GM19351 (cell line): ENCODE data around the gene ATP7B.
"Not testable (repeated sequence)": the region's sequence is repeated elsewhere in the genome, so short reads cannot be mapped to it uniquely, and the experiment has no call there.

Experiments
- ATAC-seq: cut with Tn5 transposase; IDR thresholded peaks from one replicate; pipeline ENCODE4 v1.9.1; 2021; ENCODE audit warnings: mild to moderate bottlenecking, moderate library complexity; ENCODE audit not compliant: unreplicated experiment

The ATP7B gene

GRCh38 chr13:52010890-52011631 lies at the start of gene ATP7B:
Gene ATP7B, minus strand, starts transcription at chr13:52011450. Its CDS starts 113 bp downstream, at chr13:52011337.
- no peak for ATAC-seq

- ATAC-seq = no peak
These were observed 42.2 kb upstream of the ATP7B start for GRCh38 chr13:52053460-52053859.

DNA sequence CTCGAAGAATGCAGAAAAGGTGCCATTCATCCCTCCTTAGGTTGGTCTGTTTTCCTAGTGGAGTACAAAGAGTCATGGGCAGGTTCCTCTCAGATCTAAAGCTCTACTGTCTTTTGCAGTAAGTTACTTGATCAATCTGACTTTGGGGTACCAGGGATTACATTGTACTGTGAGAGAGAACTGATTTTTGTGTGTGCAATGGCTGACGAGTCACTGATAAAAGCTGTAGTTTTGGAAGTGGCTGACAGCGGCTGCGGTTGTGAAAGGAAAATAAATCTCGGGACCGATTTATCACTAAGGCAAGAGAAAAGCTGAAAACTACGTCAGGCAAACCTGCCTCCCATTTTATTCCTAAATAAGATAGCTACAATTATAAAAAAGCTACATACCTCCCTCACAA lies 40.1 kb upstream of the ATP7B start:
- no peak for ATAC-seq

DNA sequence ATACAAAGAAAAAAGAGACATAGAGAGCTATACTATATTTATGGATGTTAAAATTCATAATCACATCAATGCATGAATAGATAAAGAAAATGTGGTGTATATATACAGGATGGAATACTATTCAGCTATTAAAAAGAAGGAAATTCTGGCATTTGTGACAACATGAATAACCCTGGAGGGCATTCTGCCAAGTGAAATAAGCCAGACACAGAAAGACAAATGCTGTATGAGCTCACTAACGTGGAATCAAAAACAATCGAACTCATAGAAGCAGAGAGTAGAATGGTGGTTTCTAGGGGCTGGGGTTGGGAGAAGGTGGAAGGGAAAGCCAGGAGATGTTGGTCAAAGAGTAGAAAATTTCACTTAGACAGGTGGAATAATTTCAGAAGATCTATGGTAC lies 37.3 kb upstream of the ATP7B start:
- no peak for ATAC-seq

DNA sequence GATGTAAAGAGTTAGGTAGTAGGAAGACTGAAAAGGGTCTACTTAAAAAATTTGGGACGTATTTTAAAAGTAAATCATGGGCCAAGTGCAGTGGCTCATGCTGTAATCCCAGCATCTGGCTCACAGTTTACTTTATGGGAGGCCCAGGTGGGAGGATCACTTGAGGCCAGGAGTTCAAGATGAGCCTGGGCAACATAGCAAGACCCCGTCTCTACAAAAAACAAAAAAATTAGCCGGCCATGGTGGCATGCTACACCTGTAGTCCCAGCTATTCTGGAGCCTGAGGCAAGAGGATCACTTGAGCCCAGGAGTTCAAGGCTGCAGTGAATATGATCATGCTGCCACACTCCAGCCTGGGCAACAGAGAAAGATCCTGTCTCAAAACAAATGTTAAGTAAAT lies 36.2 kb upstream of the ATP7B start:
- ATAC-seq = no peak

GRCh38 chr13:52043675-52044074 lies 32.4 kb upstream of the ATP7B start:
- no peak for ATAC-seq

DNA sequence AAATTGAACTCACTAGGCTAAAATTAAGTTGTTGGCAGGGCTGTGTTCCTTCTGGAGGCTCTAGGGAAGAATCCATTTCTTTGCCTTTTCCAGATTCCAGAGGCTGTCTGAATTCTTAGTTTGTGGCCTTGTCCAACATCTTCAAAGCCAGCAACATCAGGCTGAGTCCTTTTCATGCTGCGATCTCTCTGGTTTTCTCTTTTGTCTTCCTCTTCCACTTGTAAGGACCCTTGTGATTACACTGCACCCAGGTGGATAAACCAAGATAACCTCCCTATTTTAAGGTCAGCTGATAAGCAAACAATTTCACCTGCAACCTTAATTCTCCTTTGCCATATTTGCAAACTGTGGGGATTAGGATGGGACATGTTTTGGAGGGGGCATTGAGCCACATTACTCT lies 24.8 kb upstream of the ATP7B start:
- ATAC-seq = no peak

- ATAC-seq = no peak
These were observed 23.5 kb upstream of the ATP7B start for GRCh38 chr13:52034616-52035226.

DNA sequence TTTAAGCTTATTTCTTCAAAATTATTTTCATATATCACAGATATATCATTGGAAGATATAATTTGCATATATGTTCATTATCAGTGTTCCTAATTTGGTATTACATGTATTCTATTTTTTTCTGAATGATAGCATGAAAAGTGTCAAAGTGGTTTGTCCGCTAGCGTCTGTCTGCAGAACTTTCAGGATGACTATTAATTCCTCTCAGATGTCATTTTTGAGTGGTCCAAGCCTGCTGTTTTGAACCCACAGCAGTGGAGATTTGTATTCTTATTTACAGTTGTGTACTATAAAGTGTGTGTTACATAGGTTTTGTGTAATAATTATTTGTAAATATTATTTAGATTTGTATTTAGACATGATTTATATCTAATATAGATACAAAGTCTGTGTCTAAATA lies 21.8 kb upstream of the ATP7B start:
- peak; percentile 43 for ATAC-seq

DNA sequence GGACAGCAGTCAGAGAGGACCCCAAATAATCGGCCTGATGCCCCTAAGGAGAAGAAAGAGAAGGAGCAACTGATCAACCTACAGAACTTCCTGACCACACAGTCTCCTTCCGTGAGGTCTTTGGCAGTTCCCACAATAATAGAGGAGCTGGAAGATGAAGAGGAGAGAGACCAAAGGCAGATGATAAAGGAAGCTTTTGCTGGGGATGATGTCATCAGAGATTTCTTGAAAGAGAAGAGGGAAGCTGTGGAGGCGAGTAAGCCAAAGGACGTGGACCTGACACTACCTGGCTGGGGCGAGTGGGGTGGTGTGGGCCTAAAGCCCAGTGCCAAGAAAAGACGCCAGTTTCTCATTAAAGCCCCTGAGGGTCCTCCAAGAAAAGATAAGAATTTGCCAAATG lies 19.2 kb upstream of the ATP7B start:
- ATAC-seq = not testable (repeated sequence)

- ATAC-seq = no peak
These were observed 18.3 kb upstream of the ATP7B start for GRCh38 chr13:52029569-52029968.

GRCh38 chr13:52027832-52028231 lies 16.6 kb upstream of the ATP7B start:
- no peak for ATAC-seq

DNA sequence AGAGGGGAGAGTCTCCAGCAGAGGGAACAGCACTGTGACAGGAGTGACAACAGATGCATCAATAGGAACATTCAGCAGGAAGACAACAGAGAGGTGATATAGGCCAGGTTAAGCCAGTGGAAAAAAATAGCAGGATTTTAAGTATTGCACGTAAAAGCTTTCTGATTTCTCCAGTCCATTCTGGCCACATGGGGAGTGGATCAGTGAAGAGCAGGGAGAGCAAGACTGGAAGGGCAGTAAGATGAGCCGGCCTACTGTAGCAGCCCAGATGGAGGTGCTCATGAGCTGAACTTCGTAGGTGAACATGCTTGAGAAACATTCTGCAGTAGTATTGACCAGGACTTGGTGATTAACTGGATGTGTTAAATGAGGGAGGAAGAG lies 15.0 kb upstream of the ATP7B start:
- no peak for ATAC-seq

DNA sequence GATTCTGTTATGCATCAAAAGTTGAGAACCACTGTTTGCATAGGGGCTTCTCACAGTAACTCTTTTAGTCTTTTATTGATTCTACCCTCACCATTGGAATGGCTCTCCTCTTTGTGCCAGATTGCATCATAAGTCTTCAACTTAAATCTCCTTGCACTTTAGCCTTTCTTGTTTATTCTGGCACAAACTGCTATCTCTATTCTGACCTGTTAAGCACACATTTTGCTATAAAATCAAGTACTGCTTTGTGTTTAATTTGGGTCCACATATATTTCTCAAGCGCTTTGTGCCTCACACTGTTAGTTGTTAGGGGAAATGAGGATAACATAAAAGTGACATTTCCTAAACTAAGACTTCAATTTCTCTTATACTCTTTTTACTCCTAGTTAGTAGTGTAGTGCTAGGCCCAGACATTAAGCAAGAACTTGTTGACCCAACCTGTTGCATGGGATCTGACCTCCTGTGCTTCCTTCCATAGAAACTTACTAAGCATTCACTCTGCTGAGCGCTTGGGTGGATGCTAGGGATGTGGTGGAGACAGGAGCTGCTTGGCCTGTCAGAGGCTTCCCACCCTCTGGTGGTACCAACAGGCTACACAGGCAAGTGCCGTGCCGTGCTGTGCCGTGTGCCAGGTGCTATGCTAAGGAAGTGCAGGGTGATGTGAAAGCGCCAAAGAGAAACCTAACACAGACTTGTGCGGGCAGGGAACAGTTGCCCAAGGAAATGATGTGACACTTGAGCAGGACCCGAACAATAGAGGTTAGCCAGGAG lies 14.4 kb upstream of the ATP7B start:
- no peak for ATAC-seq

- no peak for ATAC-seq
These were observed 13.2 kb upstream of the ATP7B start, which contains the start of gene UTP14C for GRCh38 chr13:52024481-52024880. Gene UTP14C, plus strand, starts transcription at chr13:52024691. Its CDS starts 4,114 bp downstream, at chr13:52028805.

DNA sequence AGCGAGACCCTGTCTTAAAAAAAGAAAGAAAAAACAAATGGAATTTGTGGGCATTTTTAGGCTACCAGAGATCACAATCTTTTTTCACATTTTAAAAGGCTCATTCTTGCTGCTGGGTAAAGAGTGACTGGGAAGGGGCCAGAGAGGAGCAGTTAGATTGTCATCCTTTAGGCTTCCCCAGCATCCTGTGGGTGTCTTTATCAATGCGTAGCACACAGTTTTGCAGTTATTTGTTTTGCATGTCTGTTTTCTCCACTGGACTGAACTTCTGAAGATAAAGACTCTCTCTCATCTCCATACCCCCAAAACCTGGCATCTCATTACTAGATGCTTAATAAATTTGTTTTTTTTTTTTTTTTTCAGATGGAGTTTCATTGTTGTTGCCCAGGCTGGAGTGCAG lies 11.1 kb upstream of the ATP7B start:
- no peak for ATAC-seq

DNA sequence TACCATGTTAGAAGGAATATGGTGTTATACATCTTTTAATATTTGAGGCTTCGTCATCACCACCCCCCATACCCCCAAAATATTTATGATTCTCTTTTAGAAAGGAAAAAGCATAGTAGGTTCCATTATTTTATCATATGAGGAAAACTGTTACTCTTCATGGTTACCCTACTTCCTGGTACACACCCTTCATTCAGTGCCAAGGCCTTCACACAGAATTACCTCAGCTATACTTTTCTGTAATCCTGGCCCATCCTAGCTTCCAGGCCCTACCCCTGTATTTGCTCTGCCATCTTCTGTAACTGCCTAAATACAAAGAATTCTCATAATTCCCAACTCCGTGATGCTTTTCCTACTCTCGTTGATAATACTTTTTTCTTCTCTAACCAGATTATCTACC lies 8.9 kb upstream of the ATP7B start:
- ATAC-seq = no peak

- ATAC-seq = no peak
These were observed 5.0 kb upstream of the ATP7B start for GRCh38 chr13:52016296-52016695.

DNA sequence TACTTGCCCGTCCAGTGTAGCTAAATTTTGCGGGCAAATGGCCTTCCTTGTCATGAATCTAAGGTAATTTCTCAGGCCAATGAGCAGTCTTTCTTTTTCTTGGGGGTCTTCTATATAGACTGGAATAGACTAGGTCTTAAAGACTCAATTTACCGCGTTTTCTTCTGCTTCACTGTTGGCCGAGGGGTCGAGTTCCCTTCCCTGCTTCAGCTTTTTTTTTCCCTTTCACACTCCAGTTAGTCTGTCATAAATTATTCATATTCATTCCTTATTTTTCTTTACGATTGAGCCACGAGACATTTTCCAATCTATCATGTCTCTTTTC lies 1.2 kb upstream of the ATP7B start:
- no peak for ATAC-seq

DNA sequence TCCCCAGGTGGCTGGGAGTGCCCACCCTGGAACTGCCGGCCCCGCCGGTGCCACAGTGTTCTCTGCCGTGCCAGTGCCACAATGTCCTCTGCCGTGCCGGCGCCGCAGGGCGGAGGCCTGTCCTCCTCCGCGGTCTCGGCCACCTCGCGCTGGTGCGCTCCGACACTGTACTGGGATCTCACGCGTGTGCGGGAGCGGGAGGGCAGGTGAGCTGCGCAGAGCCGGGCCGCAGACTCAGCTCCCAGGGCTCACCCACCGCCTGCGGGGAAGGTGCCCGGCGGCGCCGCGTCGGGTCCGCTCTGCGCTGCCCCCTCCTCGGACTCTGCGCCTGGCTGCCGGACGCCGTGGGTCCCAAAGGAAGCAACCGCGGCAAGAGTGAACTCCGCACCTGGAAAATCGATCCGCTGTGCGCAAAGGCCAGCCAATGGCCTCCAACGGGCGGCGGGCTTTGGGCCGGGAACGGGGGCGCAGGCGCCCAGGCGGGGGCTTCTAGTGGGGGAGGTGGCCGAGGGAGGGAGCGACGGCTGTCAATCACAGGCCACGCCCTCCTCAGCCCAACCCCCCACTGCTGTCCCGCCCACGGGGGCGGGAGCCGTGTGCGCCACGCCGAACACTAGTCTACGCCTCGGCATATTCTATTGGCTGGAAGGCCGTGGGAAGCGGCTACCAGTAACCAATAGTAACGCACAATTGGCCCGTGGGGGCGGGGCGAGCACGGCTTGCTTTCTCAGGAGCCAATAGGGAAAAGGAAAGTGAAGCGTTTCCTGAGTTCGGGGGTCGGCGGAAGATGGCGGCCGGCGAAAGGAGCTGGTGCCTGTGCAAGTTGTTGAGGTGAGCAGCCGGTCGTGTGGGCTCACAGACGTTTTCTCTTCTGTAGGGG lies 622 bp upstream of the ATP7B start, which contains the start of gene ALG11:
Gene ALG11, plus strand, starts transcription at position 767 of the 880 bp plus-strand sequence. Its CDS starts 21 bp downstream, at position 788.
- ATAC-seq = peak; percentile 99

DNA sequence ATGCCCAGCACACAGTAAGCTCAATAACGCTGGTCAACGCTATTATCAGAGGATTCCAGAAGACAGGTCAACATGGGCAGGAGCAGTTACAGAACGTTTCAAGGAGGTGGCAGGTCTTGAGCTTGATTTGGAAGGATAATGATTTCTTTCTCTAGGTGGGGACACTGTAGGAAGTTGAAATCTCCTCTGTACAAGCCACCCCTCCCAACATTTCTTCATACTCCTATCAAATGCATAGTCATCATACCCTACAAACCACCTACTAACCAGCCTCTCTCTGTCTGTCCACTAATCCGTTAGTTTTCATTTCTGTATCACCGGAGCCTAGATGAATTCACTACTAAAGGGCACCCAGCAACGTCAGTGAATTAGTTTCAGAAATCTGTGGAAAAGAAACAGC lies 1.3 kb downstream of the ATP7B start:
- no peak for ATAC-seq
